HG03108 (cell line): Measurements from ENCODE around the gene SIX6.
"Not testable (repeated sequence)": the region's sequence is repeated elsewhere in the genome, so short reads cannot be mapped to it uniquely, and the experiment has no call there.

Experiments used
- ATAC-seq: cut with Tn5 transposase; IDR thresholded peaks from one replicate; pipeline ENCODE4 v1.9.1; 2021; ENCODE audit warnings: moderate library complexity; ENCODE audit not compliant: unreplicated experiment

The SIX6 gene

DNA sequence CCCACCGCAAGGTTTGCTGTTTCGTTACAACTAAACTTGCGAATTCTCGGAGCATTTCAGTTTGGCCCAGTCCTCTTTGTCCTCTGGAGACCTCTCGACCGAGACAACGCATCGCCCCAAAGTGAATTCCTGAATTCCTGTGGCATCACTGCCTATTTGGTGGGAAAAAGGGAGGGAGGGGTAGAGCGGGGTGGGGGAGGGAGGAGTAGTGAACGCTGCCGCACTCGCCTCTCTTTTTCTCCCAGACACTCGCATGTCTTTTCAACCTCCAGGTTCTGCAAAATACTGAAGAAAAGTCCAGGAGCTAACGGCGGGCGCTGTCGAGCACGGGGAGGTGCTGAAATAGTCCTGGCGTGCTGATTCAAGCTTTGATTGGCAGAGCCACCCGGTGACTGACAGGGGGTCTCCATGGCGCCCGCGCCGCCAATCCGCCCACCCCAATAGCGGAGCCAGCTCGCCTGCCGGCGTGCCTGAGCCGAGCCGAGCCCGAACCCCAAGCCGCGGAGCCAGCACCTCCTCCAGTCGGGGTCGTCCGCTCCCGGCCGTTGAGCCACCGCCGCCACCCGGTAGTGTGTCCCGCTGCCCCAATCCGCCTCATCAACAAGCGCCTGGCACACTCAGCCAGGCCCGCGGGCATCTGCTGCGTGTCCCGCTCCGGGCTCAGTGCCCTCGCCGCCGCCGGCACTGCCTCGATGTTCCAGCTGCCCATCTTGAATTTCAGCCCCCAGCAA, at the start of gene SIX6:
Gene SIX6, plus strand, starts transcription at position 440 of the 731 bp plus-strand sequence. Its CDS starts 253 bp downstream, at position 693.
- no peak for ATAC-seq

DNA sequence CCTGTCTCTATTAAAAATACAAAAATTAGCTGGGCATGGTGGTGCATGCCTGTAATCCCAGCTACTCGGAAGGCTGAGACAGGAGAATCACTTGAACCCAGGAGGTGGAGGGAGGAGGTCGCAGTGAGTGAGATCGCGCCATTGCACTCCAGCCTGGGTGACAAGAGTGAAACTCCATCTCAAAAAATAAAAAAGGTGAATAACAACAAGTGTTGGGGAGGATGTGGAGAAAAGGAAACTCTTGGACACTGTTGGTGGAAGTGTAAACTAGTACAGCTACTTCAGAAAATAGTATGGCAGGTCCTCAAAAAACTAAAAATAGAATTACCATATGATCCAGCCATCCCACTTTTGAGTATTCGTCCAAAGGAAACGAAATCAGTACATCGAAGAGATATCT, 28.7 kb upstream of the SIX6 start:
- ATAC-seq = not testable (repeated sequence)

DNA sequence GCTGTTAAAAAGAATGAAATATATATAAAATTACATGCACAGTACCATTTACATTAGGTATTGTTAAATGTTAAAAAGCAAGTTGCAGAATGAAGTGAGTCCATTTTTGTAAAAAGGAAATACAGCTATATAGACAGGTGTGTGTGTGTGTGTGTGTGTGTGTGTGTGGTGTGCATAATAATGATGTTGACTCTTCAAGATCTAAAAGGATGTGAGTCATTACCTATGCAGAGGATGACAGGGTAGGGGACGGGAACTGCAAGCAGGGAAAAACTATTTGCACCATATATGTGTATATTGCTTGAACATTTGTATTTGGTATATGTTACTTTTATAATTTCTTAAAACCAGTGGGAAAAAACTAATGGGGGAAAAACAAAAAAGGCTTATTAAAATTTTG, 26.2 kb upstream of the SIX6 start:
- no peak for ATAC-seq

DNA sequence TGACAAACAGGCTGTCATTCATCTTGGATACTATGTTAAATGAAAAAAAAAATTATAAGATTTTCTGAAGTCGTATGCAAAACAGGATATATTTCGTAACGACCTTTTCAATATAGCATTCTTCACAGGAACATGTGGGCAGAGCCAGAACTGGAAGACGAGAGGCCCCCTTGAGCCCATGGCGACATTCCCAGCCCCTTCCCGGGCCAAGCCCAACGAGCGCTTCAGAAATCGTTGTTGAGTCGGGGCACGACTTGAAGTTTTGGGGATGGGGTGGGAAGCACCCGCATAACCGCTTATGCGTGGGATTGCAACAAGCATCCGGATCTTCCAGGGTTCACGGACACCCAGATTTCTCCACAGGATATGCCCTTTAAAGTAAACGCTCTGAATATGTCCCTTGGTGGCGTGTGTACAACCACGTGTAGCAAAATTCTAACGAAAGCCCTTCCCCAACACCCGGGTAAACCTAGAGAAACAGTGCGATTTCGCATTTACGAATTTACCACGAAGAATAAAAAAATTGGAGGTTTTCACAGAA, 23.8 kb upstream of the SIX6 start:
- ATAC-seq = no peak

DNA sequence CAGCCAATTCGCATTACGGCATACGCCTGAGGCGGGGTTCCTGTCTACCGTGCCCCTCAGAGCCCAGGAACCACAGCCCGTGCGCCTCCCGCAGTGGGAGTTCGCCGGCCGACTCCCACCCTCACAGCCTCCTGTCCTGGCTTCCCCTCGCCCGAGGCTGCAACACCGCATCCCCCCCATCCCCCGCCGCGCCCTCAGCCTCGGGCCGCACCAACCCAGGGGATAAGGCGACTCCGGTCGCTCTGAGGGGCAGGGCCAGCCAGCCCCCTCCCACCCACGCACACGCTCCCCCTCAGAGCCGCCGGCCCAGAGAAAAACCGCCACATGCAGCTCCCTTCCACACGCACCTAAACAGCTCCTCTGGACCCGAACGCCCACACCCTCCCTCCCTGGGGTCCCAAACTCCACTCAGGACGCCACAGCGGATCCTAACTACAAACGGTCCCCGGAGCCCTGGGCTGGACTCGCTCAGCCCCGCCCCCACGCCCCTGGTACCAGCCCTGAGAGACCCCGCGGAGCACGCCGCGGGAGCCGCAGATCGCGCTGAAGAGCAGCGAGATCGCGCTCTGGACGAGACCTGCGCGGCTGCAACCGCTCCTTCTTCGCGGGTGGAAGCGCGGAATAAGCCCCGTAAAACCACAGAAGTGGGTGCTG, 23.2 kb upstream of the SIX6 start, which contains the start of gene C14orf39:
Gene C14orf39, minus strand, starts transcription at position 466 of the 654 bp plus-strand sequence. CDS start 985 bp downstream, outside the sequence.
- ATAC-seq = no peak

DNA sequence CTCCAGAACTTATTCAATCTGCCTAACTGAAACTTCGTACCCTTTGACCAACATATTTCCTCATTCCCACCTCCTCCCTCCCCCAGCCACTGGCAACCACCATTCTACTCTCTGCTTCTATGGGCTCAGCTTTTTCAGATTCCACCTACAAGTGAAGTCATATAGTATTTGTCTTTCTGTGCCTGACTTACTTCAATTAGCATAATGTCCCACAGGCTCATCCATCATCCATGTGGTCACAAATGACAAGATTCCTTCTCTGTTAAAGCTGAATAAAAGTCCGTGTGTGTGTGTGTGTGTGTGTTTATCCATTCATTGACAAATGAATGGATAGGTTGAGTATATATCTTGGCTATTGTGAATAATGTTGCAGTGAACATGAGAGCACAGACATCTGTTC, 21.7 kb upstream of the SIX6 start:
- ATAC-seq = no peak

DNA sequence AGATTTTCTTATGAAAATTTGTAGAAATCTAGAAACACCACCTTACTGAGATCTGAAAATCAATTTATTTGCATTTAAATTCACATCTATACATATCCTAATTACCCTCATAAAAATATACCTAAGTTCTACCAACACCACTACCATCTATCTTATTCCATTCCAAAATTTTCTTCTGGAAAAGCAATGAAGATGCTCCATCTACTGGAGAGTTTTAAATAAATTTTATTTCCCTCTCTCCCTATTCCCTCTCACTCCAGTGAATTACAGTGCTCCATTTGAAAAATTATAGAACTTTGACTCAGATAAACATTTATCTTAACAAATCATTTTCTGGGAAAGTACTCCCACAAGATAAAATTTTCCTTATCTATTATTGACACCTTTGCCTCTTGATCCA, 20.8 kb upstream of the SIX6 start:
- ATAC-seq = no peak

DNA sequence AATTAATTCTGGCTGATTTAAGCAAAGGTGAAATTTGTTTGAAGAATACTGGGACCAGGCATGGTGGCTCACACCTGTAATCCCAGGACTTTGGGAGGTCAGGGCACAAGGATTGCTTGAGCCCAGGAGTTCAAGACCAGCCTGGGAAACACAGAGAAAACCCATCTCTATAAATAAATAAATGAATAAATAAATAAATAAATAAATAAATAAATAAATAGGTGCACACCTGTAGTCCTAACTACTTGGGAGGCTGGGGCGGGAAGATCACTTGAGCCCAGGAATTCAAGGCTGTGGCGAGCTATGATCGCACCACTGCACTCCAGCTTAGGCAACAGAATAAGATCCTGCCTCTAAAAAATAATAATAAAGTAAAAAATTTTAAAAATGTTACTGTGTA, 18.7 kb upstream of the SIX6 start:
- no peak for ATAC-seq

DNA sequence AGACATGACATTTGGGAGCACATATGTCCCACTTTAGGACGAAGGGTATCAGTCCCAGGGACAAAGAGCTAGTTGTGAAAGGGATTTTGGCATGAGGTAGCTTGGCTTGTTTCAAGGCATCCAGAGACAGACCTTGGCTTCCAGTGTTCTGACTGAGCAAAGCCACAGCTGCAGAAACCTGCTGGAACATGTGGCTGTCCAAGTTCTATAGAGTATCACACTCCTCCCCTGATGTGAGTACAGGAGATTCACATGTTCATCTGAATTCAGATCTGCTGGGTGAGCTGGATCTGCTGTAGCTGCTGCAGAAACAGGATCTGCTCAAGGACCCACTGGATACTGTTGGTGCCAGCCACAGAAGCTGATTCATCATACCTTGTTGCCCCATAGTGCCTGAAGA, 13.0 kb upstream of the SIX6 start:
- no peak for ATAC-seq

DNA sequence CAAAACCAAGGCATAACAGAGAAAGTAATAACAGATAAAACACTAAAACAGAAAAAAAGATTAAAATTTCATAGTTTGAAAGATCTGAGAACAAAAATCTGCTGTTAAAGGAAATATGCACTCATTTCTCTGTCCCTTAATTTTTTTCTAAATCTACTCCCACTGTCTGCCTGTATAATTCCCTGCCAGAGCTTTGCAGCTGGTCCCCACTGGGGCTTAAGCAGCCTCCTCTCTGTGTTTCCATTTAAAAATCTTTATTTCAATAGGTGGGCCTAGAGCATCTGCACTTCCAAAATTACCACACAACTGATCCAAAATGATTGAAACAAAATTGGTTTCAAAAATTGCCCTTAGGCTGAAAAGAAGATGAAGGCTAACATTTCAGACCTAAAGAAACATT, 6.4 kb upstream of the SIX6 start:
- ATAC-seq = no peak

DNA sequence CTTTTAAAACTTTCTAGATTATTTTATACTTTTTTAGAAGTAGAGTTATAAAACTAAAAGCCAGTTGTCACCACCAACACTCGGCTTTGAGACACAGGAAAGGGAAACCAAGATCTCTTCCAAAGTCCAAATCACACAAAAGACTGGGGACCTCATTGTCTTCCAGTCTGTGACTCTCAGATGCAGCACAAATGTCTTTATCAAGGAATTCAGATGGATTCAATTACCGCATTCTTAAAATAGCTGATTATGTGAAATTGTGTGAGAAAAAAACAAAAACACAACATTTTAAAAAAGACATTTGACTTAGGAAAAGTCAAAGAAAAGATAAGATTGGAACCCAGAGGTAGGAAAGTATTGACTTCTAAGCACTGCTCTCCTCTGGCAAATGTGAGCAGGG, 3.5 kb upstream of the SIX6 start:
- no peak for ATAC-seq

DNA sequence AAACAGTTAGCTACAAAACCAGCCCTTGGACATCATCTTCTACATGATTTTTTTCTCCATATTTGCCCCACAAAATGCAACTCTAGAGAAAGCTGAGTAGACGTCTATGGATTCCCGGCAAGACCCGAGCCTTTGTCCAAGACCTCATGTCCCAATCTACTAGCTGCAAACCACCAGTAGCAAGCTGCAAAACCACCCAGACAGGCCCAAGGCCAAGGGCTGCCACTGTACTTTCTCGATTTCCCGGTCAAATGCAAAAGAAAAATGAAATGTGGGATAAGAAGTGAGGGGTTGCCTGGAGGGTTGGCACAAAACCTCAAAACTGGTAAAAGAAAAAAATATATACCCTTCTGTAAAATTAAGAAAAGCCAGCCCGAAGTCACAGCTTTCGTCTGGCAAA, 2.9 kb upstream of the SIX6 start:
- no peak for ATAC-seq

DNA sequence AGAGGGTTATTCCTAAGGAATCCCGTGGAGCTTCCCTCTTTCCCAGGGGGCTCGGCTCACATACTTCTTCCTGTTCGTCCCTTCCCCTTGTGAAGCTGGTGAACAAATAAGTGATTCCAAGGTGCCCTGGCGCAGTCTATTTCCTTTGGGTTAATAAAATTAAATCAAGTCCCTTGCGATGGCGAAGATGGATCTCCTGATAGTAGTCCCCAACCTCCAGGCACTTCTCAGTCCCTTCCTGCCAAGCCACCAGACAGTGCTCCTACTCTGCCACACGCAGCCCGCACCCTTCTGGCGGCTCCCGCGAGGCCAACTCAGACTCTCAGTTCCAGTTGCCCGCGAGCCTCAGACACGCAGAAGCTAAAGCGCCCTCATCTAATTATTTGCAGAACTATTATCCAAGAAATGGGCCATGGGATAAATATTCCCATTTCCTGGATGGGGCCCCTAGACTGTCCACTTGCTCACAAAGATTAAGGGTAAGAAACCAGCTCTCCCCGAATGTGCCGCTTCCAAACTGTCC, 2.4 kb upstream of the SIX6 start:
- no peak for ATAC-seq

DNA sequence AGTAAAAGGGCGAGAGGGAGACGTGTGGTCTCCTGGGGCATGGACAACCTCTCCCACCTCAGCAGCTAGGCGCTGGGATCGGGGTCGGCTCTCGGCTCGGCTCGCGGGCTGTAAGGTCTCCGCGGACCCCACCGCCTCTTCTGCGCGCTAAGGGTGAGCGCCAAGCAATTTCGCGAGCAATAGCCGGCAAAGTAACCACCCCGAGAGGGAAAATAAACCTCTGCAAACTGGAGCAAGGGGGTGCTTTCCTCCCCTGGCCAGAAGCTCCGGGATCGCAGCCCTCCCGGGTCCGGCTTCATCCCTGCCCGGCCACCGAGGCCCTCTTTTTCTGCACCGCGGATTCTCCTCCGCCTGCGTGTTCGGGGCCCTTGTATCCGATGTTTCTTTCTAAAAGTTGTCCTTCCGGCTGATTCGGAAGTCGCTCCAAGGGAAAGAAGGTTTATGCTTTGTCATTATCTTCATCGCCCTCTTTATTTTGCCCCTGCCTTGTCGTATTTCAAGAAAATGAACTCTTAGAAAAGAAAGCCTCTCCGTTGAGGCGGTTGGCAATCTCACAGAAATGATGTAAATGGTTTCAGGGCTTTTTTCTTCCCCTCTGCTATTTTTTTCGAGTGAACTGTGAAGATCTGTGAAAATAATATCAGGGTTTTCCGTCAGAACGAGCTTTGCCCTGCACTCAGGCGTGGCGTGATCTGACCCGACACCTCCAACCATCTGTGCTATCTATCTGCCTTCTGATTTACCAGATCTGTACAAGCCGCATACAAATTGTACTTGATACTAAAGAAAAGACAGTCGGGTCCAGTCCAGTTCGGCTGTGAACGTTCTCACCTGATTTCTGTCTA, 1.7 kb upstream of the SIX6 start:
- ATAC-seq = no peak

DNA sequence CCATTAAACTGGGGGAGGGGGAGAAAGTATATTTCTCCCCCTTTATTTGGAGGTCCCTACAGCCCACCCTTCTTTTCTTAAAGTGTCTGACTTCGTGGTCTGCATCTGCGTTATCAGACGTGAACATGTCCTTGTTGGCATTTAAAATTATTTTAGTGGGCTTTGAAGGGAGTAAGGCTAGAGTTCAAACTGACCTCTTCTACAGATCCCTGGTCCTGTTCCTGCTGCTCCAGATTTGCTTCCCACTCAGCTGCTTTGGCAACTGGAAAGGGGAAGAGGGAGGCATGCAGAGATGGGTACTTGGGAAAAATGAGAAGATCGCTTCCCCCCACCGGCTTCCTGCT, 611 bp upstream of the SIX6 start:
- no peak for ATAC-seq

DNA sequence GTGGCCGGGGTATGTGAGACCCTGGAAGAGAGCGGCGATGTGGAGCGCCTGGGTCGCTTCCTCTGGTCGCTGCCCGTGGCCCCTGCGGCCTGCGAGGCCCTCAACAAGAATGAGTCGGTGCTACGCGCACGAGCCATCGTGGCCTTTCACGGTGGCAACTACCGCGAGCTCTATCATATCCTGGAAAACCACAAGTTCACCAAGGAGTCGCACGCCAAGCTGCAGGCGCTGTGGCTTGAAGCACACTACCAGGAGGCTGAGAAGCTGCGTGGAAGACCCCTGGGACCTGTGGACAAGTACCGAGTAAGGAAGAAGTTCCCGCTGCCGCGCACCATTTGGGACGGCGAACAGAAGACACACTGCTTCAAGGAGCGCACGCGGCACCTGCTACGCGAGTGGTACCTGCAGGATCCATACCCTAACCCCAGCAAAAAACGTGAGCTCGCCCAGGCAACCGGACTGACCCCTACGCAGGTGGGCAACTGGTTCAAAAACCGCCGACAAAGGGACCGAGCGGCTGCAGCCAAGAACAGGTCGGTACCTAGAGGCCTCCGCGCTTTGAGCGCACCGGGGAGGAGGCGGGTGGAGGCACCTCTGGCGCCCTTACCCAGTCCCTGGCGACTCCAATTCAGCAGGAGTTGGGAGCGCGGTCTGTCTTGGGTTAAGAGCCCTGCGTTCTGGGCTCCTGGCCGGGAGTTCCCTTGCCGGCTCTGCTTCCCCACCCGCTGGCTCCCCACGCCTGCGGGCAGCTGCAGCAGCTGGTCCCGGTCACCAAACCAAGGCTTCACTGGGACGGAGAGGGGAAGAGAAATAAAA, 700 bp downstream of the SIX6 start:
- no peak for ATAC-seq

DNA sequence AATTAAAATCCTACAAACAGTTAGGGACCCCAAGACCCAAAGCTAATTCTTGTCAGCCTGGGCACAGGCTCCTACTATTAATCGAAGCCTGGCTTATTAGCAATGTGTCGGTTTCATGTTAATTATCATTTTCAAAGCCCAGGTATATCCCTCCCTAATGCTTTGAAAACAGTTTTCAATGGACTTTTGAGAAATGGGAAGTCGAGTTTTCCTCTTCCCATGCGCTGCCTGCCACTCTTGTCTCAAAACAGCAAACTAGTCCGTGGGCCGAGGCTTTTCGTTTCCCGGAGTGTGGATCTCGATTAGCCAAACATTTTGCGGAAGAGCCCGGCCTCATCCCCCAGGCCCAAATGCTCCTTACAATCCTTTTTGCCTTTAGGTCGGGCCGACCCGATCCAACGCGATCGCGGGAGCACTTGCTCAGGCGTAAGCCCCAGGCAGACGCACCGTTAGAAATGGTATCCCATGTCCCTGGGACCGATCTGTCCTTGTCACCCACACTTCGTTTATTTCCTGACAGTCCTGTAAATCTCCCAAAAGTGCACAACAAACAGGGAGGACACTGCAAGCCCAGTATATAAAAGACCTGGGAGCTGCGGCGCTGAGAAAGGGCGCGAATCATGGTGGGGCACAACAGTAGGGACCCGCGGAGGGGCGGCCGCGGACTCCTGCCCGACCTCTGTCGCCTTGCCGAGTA, 1.5 kb downstream of the SIX6 start:
- no peak for ATAC-seq

DNA sequence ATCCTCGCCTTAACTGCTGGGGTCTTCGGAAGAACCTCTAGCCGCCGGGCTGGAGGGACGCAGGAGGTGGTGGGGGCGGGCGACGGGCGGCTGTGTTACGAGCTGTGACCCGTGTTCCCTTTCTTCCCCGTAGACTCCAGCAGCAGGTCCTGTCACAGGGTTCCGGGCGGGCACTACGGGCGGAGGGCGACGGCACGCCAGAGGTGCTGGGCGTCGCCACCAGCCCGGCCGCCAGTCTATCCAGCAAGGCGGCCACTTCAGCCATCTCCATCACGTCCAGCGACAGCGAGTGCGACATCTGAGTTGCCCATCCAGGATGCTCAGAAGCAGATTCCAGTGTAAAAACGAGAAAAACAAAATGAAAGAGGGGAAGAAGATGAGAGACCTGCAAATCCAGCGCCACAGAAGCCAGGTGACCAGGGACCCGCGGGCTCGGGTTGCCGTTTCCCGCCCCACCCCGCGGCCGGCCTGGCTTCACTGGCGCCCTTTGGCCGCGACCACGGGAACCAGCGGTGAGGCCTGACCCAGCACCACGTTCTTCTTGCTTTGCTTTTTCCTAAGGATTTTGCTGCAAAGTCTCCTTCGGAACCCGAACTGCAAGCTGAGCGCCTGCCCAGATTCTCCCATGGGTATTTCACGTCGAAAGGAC, 2.1 kb downstream of the SIX6 start:
- ATAC-seq = no peak

DNA sequence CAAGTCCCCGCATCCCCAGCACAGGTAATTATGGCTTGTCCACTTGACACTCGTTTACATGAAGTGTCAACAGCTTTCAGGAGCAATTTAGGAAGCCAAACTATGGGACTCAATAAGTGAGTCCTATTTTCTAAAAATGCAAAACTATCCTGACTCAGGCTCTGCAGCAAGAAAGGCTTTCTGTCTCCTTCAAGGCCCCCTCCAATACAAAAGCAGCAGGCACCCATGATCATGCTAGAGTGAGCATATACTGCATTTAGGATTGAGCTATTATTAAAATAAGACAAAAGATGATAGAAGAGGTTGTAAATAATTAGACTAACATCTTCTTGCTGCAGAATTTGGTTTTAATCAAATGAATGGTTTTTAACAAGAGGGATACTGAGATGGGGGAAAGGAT, 3.2 kb downstream of the SIX6 start:
- ATAC-seq = no peak
